MM.1S (cell line): ENCODE results near the gene MPG.
"Not testable (repeated sequence)": the region's sequence is repeated elsewhere in the genome, so short reads cannot be mapped to it uniquely, and the experiment has no call there.

ENCODE experiments used
- DNase-seq: peaks from one replicate; pipeline ENCODE4 v3.0.0-alpha.2; 2015
- H2AFZ ChIP-seq: fragments of 300-600 bp; sonication (generic); 2 replicates; pipeline ENCODE4 v1.6.0; 2016; ENCODE audit warnings: antibody characterized with exemption, low read length
- H3F3A ChIP-seq: fragments of 300-600 bp; sonication (generic); 2 replicates; pipeline ENCODE4 v1.6.1; 2016; ENCODE audit warnings: mild to moderate bottlenecking, antibody characterized with exemption, low read length, moderate library complexity, mixed read lengths; ENCODE audit not compliant: insufficient read depth
- H3K27ac ChIP-seq: fragments of 300-600 bp; sonication (generic); 2 replicates; pipeline ENCODE4 v1.5.1; 2016; ENCODE audit warnings: mild to moderate bottlenecking, low read length
- H3K27me3 ChIP-seq: fragments of 300-600 bp; sonication (generic); replicated peaks from 2 replicates; pipeline ENCODE4 v1.6.0; 2016; ENCODE audit warnings: low read length; ENCODE audit not compliant: insufficient read depth
- H3K36me3 ChIP-seq: fragments of 300-600 bp; sonication (generic); replicated peaks from 2 replicates; pipeline ENCODE4 v1.6.1; 2016; ENCODE audit warnings: mild to moderate bottlenecking, low read length, mixed read lengths; ENCODE audit not compliant: insufficient read depth
- H3K4me1 ChIP-seq: fragments of 300-600 bp; sonication (generic); 2 replicates; pipeline ENCODE4 v1.6.1; 2016; ENCODE audit warnings: low read length, mixed read lengths
- H3K4me2 ChIP-seq: fragments of 300-600 bp; sonication (generic); 2 replicates; pipeline ENCODE4 v1.6.0; 2016; ENCODE audit warnings: low read depth, low read length
- H3K4me3 ChIP-seq: fragments of 300-600 bp; sonication (generic); 2 replicates; pipeline ENCODE4 v1.5.1; 2016; ENCODE audit warnings: low read length, mixed read lengths
- H3K79me2 ChIP-seq: fragments of 300-600 bp; sonication (generic); 2 replicates; pipeline ENCODE4 v1.6.1; 2016; ENCODE audit warnings: mixed run types, low read length, mixed read lengths
- H3K9ac ChIP-seq: fragments of 300-600 bp; sonication (generic); 2 replicates; pipeline ENCODE4 v1.6.1; 2016; ENCODE audit warnings: low read length, mixed read lengths
- H3K9me2 ChIP-seq: fragments of 300-600 bp; sonication (generic); replicated peaks from 2 replicates; pipeline ENCODE4 v1.6.1; 2016; ENCODE audit warnings: mild to moderate bottlenecking, low read length, mixed read lengths; ENCODE audit not compliant: insufficient read depth
- H3K9me3 ChIP-seq: fragments of 300-600 bp; sonication (generic); replicated peaks from 2 replicates; pipeline ENCODE4 v1.6.1; 2016; ENCODE audit warnings: mild to moderate bottlenecking, low read length, mixed read lengths; ENCODE audit not compliant: insufficient read depth
- H4K20me1 ChIP-seq: fragments of 300-600 bp; sonication (generic); 2 replicates; pipeline ENCODE4 v1.6.1; 2016; ENCODE audit warnings: mild to moderate bottlenecking, low read length, moderate library complexity, mixed read lengths; ENCODE audit not compliant: insufficient read depth
- EZH2 ChIP-seq: fragments of 300-600 bp; sonication (generic); optimal IDR thresholded peaks from 2 replicates; pipeline ENCODE3; 2017; ENCODE audit warnings: low read depth, mild to moderate bottlenecking, antibody characterized with exemption, low read length, mixed read lengths
- EZH2phosphoT487 ChIP-seq: fragments of 300-600 bp; sonication (generic); IDR thresholded peaks from 2 replicates; pipeline ENCODE4 v1.6.1; 2018; ENCODE audit warnings: antibody characterized with exemption, low read length
- TF ChIP-seq, protein P1 (sequence below): fragments of 300-600 bp; sonication (generic); IDR thresholded peaks from 2 replicates; pipeline ENCODE4 v1.5.1; 2016; ENCODE audit warnings: antibody characterized with exemption, low read length, mixed read lengths

MPG gene, protein sequence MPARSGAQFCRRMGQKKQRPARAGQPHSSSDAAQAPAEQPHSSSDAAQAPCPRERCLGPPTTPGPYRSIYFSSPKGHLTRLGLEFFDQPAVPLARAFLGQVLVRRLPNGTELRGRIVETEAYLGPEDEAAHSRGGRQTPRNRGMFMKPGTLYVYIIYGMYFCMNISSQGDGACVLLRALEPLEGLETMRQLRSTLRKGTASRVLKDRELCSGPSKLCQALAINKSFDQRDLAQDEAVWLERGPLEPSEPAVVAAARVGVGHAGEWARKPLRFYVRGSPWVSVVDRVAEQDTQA

DNA sequence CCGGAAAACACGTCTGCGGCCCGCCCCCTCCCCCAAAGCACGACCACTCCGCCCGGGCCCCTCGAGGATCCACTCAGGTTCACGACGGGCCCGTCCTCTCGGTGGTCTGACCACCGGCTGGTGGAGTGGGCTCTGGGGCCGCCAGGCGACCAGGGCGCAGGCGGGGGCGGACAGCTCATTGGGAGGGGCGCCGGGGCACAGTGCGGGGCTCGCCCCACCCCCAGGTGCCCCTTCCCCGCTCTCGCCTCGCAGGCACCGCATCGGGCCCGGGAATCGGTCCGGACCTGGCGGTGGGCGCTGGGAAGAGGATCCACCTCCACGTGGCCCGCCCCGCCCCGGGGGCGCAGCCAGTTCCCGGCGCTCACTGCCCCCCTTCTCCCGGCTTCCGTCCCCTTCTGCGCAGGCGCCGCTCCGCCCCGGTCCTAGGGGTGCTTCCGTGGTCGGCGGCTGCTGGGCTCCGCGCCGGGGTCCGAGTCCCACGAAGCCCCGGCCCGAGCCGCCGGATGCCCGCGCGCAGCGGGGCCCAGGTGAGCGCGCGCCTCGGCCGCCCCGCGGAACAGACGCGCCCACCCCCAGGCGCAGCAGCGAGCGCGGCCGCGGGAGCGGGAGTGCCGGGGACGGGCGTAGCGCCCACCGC lies at the start of gene MPG:
TSS of gene MPG (plus strand) at position 419 of the 637 bp plus-strand sequence. CDS start at position 504, 85 bp downstream.
- DNase-seq: peak; percentile 79
- peaks cover 9% of the 10 kb centered on the region for H3K79me2 ChIP-seq
- no peaks in the 10 kb centered on the region for H3K9me2 ChIP-seq
- peak within 1 kb of the TSS; percentile 81 for H2AFZ ChIP-seq
- H3K27me3 ChIP-seq: no peaks in the 10 kb centered on the region
- H3K4me2 ChIP-seq: peak within 1 kb of the TSS; percentile 99
- peaks cover 23% of the 10 kb centered on the region for H3K4me1 ChIP-seq
- H3K9me3 ChIP-seq: no peaks in the 10 kb centered on the region
- TF ChIP-seq EZH2: no peak
- TF ChIP-seq EZH2phosphoT487: no peak
- TF ChIP-seq, protein P1, sequence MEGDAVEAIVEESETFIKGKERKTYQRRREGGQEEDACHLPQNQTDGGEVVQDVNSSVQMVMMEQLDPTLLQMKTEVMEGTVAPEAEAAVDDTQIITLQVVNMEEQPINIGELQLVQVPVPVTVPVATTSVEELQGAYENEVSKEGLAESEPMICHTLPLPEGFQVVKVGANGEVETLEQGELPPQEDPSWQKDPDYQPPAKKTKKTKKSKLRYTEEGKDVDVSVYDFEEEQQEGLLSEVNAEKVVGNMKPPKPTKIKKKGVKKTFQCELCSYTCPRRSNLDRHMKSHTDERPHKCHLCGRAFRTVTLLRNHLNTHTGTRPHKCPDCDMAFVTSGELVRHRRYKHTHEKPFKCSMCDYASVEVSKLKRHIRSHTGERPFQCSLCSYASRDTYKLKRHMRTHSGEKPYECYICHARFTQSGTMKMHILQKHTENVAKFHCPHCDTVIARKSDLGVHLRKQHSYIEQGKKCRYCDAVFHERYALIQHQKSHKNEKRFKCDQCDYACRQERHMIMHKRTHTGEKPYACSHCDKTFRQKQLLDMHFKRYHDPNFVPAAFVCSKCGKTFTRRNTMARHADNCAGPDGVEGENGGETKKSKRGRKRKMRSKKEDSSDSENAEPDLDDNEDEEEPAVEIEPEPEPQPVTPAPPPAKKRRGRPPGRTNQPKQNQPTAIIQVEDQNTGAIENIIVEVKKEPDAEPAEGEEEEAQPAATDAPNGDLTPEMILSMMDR: no peak
- peak within 1 kb of the TSS; percentile 87 for H3K9ac ChIP-seq
- peak within 1 kb of the TSS; percentile 19; the same call in 1 of the 2 replicates for H3K27ac ChIP-seq
- H4K20me1 ChIP-seq: no peaks in the 10 kb centered on the region
- H3K4me3 ChIP-seq: peak within 1 kb of the TSS; percentile 90
- H3K36me3 ChIP-seq: no peaks in the 10 kb centered on the region
- H3F3A ChIP-seq: 0 out of 2 replicates have a peak, but pooled peaks cover 3% of the 10 kb centered on the region

DNA sequence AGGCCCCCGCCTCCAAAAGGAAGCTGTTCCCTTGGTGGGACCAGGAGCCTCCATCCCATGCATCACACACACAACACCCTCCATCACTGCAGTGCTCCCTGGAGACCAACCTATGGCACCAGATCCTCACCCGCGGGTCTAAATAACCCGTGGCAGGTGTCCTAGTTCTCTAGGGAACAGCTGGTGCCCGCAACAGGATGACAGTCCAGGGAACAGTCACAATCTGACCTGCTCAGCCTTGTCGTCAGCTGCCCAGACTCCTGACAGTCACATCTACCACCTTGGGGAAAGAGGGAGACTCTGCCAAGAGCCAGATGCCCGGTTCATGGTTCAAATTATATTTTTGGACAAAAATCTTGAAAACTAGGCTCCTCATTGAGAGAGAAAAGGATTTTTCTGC lies 47.4 kb upstream of the MPG start:
- H3K4me2 ChIP-seq, H2AFZ ChIP-seq, H3F3A ChIP-seq, H3K9me2 ChIP-seq, H3K36me3 ChIP-seq, H3K4me3 ChIP-seq, H3K27ac ChIP-seq, H3K27me3 ChIP-seq, H3K9me3 ChIP-seq, H3K9ac ChIP-seq, H4K20me1 ChIP-seq, DNase-seq, H3K4me1 ChIP-seq, H3K79me2 ChIP-seq: not testable (repeated sequence)

DNA sequence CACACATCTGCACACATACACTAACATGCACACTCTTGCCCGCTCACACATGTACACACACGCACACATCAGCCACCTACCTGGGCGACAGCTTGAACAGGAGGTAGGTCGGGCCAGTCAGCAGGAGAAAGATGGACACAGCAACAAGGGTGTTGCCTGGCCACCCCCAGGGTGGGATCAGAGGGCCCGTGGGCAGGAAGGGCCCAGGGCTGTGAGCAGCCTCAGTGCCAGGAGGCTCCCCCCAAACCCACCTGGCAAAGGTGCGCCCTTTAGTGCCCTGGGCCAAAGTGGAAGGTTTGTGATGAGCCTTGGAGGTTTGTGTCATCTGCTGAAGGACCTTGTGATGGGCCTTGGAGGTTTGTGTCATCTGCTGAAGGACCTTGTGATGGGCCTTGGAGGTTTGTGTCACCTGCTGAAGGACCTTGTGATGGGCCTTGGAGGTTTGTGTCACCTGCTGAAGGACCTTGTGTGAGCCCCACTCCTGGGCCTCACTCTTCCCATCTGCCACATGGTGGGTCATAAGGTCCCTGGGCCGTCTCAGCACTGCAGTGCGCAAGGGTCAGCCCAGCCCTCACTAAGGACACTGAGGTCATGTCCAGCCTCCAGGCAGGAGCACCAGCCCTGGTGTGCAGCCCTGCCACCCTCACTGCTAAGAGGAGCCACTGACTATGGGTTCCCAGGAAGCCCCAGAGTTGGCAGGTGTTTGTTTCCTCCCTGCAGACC lies 44.7 kb upstream of the MPG start:
- H3K9ac ChIP-seq, H3K4me1 ChIP-seq, H3K9me2 ChIP-seq, H3F3A ChIP-seq, H3K9me3 ChIP-seq, H3K27ac ChIP-seq, H3K4me2 ChIP-seq, H2AFZ ChIP-seq, DNase-seq, H3K27me3 ChIP-seq, H4K20me1 ChIP-seq, H3K4me3 ChIP-seq, H3K79me2 ChIP-seq, H3K36me3 ChIP-seq: not testable (repeated sequence)

DNA sequence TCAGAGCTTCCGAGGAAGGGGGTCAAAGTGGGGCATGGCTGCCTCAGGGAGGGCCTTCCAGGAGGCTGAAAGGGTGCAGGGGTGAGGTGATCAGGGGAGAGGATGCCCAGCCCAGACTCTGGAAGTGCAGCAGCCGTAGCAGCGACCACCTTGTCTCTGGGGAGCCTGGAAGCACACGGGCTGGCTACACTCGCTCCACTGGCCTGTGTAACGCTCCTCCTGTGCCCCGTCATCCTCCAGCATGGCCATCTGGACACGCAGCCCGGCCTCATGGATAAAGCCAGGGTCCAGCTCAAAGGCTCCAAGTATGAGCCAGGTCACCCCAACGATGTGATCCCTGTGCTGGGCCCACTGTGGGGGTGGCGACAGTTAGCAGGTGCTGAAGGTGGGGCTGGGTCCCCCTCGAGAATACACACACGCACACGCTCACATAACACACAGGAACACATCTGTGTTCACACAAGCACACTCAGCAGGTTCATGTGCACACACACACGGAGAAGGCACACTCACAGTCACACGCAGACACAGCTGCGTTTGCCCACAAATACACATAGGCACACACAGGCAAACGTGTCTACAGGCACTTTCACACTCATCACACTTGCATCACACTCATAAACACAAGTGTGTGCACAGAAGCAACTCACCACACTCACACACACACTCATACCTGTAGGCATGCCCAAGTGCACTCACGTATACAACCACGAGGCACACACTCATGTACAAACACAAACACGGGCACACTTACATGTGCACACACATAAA lies 44.0 kb upstream of the MPG start:
- no peak overlapping the region for H3K4me2 ChIP-seq
- H3K9ac ChIP-seq: no peak overlapping the region
- H3K79me2 ChIP-seq: no peaks in the 10 kb centered on the region
- no peaks in the 10 kb centered on the region for H3K36me3 ChIP-seq
- H3K4me3 ChIP-seq: no peak overlapping the region
- no peaks in the 10 kb centered on the region for H4K20me1 ChIP-seq
- H3K27me3 ChIP-seq: no peaks in the 10 kb centered on the region
- H3K4me1 ChIP-seq: peaks cover 12% of the 10 kb centered on the region
- H3F3A ChIP-seq: peaks cover 2% of the 10 kb centered on the region; the same call in 1 of the 2 replicates
- H2AFZ ChIP-seq: no peak overlapping the region
- no peaks in the 10 kb centered on the region for H3K9me2 ChIP-seq
- no peak overlapping the region for H3K27ac ChIP-seq
- DNase-seq: no peak
- H3K9me3 ChIP-seq: no peaks in the 10 kb centered on the region
- TF ChIP-seq EZH2phosphoT487 (no peak), EZH2 (no peak)
- TF ChIP-seq, protein P1: no peak
